ENCODE measurements around the gene PROCA1.
"Not testable (repeated sequence)": the region's sequence is repeated elsewhere in the genome, so short reads cannot be mapped to it uniquely, and the experiment has no call there.

The PROCA1 gene

DNA sequence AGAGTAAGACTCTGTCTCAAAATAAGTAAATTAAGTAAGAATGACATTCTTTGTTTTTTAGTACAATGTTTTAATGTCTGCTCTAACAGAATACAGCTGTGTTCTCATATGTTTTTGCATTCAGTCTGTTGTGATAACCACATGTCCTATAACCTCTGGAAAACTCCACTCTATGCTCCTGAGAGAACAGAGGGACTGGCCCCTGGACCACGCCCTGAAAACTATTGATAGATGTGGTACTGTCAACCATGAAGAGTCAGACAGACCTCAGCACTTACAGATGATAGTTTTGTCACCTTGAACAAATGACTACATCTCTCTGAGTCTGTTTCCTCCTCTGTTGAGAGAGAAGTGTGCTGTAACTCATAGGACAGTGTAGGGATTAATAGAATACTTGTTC is 41.8 kb downstream of the PROCA1 start:
- DNase-seq (ENCODE audit: low read depth in 2 of 2) = no peak

DNA sequence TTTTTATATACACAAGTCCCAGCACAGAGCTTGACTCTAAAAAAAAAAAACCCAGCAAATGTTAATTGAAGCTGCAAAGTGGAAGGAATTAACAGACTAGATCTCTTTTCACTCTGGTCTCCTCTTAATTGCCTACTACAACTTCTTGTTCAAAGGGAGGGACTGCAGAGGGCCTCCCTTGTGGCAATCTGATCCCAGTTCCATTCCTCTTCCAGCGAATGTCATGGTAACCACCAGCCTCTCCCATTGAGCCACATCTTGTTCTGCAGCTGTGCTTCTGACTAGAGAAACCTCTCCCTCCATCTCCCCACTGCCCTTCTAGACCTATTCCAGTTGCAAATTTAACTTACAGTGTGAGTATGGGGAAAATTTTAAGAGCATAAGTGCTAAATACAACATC is 43.8 kb downstream of the PROCA1 start:
- DNase-seq (ENCODE audit: low read depth in 2 of 2) = no peak

DNA sequence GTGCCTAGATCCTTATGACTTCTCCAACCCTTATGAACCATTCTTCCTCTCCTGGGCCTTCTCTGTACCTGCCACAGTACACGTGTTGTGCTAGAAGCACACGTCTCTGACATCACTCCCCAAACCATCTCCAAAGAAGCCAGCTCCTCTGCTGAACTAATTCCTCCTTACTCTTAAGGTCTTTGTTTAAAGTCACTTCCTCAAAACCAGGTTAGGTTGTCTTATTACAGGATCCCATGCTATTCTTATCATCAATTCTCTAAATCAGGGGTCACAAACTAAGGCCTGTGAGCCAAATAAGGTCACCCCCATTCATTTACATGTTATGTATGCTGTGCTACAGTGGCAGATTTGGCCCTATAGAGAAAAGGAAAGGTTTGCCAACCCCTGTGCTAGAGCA is 45.7 kb downstream of the PROCA1 start:
- DNase-seq (ENCODE audit: low read depth in 2 of 2) = no peak

DNA sequence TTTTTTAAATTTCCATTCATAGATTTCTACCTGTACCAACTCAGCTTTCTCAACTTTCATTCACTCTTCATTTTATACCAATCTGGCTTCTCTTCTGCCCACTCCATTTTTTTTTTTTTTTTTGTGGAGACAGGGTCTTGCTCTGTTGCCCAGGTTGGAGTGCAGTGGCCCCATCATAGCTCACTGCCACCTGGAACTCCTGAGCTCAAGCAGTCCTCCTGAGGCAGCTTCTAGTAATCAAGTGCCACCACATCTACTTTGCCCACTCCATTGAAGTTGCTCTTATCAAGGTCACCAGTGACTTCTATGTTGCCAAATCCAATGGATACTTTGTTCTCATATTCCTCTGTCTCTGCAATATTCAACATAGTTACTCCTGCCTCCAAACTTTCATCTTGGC is 48.0 kb downstream of the PROCA1 start:
- DNase-seq (ENCODE audit: low read depth in 2 of 2) = no peak

DNA sequence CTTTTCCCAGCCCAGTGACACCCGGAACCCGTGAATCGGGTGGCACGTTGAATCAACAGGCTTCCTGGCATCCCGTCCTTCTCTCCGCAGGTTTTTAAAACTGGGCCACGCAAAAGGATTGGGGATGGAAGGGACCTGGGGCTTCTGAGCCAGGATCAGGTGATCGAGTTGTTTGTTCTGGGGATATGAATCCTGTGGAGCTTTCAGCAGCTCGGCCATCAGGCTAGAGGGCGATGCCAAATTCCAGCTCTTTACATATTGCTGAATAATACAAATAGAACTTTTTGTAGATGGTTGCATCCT is 49.2 kb downstream of the PROCA1 start:
- DNase-seq (ENCODE audit: low read depth in 2 of 2) = no peak

DNA sequence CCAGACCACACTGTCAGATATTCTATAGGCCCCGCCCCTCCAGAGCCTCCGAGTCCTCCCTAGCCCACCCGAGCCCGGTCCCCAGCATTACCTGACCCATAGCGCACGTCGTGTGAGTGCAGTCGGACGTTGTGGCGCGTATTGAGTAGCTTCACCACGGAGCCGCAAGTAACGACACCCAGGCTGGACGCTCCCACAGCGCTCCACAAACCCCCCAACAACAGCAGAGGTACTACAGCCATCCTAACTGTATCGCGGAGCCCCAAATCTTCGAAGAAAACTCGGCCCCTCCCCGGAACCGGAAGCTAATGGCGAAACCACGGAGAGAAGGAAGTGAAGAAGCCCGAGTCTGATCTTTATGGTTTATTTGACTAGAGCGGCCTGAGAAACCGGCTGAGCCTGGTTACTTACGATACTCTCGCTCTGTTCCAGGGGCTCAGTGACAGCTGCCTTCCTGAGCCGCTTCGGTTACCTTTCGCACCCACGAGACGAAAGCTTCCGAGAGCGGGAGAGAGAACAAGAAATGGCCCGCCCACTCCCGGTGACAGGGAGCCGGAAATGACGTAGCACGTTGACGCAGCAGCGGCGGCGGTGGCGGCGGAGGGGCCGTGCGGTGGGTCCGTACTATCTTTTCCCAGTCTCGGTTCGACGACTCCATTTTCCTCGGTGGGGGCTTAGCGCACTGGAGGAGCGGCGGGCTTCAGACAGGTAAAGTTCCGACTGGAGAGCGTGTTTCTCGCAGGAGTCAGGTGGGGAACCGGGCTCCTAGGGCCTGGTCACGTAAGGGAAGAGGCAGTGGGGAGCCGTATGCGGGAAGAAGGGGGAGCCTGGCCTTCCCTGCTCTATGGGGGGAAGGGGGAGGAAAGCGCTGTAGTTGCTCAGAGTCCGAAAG is 49.8 kb downstream of the PROCA1 start, which contains the start of the genes SDF2 and SUPT6H:
Gene SDF2 (minus strand): TSS at position 272 of the 892 bp plus-strand sequence. CDS start 30 bp downstream, at position 242.
Gene SUPT6H (plus strand): TSS at position 571 of the 892 bp plus-strand sequence. CDS start 11,197 bp downstream, outside the sequence.
- peak; percentile 68 to 92 for DNase-seq (ENCODE audit: low read depth in 2 of 2)

DNA sequence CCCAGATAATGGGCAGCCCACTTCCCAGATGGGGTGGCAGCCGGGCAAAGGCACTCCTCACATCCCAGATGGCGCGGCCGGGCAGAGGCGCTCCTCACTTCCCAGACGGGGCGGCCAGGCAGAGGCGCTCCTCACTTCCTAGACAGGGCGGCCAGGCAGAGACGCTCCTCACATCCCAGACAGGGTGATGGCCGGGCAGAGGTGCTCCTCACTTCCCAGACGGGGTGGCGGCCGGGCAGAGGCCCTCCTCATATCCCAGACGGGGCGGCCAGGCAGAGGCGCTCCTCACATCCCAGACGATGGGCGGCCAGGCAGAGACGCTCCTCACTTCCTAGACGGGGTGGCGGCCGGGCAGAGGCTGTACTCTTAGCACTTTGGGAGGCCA is 52.2 kb downstream of the PROCA1 start:
- not testable (repeated sequence) for DNase-seq (ENCODE audit: low read depth in 2 of 2)

DNA sequence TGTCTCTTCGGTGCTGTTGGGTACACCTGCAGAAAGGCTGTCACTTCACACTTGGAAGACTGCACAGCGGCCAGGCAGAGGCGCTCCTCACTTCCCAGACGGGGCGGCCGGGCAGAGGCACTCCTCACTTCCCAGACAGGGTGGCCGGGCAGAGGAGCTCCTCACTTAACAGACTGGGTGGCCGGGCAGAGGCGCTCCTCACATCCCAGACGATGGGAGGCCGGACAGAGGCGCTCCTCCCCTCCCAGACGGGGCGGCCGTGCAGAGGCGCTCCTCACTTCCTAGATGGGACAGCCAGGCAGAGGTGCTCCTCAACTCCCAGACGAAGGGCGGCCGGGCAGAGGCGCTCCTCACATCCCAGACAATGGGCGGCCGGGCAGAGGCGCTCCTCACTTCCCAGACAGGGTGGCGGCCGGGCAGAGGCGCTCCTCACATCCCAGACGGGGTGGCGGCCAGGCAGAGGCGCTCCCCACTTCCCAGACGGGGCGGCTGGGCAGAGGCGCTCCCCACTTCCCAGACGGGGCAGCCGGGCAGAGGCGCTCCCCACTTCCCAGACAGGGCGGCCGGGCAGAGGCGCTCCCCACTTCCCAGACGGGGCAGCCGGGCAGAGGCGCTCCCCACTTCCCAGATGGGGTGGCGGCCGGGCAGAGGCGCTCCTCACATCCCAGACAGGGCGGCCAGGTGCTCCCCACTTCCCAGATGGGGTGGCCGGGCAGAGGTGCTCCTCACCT is 52.8 kb downstream of the PROCA1 start:
- not testable (repeated sequence) for DNase-seq (ENCODE audit: low read depth in 2 of 2)

DNA sequence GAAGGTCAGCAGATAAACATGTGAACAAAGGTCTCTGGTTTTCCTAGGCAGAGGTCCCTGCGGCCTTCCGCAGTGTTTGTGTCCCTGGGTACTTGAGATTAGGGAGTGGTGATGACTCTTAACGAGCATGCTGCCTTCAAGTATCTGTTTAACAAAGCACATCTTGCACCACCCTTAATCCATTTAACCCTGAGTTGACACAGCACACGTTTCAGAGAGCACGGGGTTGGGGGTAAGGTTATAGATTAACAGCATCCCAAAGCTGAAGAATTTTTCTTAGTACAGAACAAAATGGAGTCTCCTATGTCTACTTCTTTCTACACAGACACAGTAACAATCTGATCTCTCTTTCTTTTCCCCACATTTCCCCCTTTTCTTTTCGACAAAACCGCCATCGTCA is 53.3 kb downstream of the PROCA1 start:
- not testable (repeated sequence) for DNase-seq (ENCODE audit: low read depth in 2 of 2)

DNA sequence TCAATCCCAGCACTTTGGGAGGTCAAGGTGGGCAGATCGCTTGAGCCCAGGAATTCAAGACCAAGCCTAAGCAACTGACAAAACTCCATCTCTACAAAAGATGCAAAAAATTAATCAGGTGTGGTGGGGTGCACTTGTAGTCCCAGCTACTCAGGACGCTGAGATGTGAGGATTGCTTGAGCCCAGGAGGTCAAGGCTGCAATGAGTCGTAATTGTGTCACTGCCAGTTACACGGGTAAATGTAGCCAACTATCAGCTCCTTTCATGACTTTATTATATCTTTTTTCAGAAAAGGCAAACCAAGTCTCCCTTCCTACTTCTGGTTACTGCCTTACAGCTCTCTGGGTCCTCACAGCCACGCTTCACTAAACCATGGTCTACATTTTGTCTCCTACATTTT is 53.9 kb downstream of the PROCA1 start:
- DNase-seq (ENCODE audit: low read depth in 2 of 2) = no peak

DNA sequence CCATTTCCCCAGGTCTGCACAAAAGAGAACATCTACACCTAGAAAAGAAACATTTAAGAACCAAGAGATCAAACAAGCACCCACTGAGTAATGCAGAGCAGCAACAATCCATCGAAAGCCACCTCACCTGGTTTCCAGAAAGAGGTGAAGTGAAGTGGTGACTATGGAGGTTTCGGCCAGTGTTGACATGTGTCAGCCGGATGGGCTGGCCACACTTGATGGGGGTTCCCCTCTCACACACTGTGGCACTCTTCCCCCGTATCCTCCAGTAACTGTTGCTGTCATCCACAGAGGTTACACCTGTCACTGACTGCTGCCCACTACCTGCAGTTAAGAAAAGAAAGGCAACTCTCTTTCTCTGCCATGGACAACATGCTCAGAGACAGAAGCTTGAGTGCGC is 56.5 kb downstream of the PROCA1 start:
- DNase-seq (ENCODE audit: low read depth in 2 of 2) = no peak
